ENCODE measurements around the gene PGAM2. TPM values are rescaled to one million over a fixed set of nuclear protein-coding genes. Genes with fewer than 3 reads are reported as not detected.

Gene PGAM2
- total RNA-seq, 1 experiment from 2014 or later, result 8.7 TPM

DNA sequence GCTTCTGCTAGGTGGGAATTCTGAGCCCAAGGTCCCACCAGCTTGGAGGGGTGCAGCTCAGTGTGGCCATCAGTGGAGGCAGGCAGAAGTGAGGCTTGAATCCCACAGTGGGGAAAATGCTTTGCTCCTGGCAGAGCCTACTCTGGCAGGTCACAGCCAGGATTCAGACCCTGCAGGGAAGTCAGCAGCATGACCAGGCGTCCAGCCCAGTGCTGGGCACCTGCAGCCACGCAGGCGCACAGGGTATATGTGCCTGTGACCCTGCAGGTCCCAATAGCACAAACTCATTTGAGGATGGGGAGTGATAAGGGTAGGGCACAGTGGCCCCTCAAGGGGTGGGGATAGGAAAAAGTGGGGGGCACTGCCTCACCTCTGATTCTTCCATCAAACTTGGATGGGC is 30.4 kb upstream of the PGAM2 start:
- Histone ChIP-seq H3K4me1 (ENCODE audit: insufficient read depth, low read length) (no peaks in the 10 kb centered on the region), H3T11ph (ENCODE audit: low read length) (no peak overlapping the region), H4K20me1 (ENCODE audit: control insufficient read depth, insufficient read depth, insufficient read length) (no peaks in the 10 kb centered on the region), H2AFZ (ENCODE audit: low read length) (no peak overlapping the region), H3K14ac (ENCODE audit: insufficient read depth, low read length) (no peak overlapping the region), H3K4ac (ENCODE audit: low read depth, low read length) (no peak overlapping the region), H3K9ac (ENCODE audit: extremely low read depth, insufficient read length, low read length) (no peak overlapping the region), H2BK15ac (ENCODE audit: low read depth, low read length) (no peak overlapping the region), H2AK5ac (ENCODE audit: insufficient read length, low read length) (no peak overlapping the region), H3K56ac (ENCODE audit: insufficient read length, low read depth, low read length) (no peak overlapping the region), H4K5ac (ENCODE audit: insufficient read length, low read depth, low read length) (no peak overlapping the region), H4K8ac (replicated peaks; ENCODE audit: insufficient read length, low read depth, low read length) (no peak overlapping the region), H3K23ac (ENCODE audit: insufficient read length, low read depth, low read length) (no peak overlapping the region), H3K79me1 (ENCODE audit: insufficient read depth, low read depth, low read length, poor library complexity, severe bottlenecking) (no peaks in the 10 kb centered on the region), H3K27ac (ENCODE audit: insufficient read length, low read depth, low read length) (no peak overlapping the region), H3K18ac (ENCODE audit: insufficient read length, low read depth, low read length) (no peak overlapping the region), H4K91ac (ENCODE audit: insufficient read length, low read depth, low read length) (no peak overlapping the region), H3K79me2 (ENCODE audit: insufficient read depth, low read length) (no peaks in the 10 kb centered on the region), H2BK5ac (ENCODE audit: insufficient read length, low read length) (no peak overlapping the region), H2BK12ac (ENCODE audit: insufficient read length, low read depth, low read length) (no peak overlapping the region), H3K9me3 (ENCODE audit: control insufficient read depth, low read depth, low read length) (no peaks in the 10 kb centered on the region), H3K4me2 (ENCODE audit: insufficient read depth, insufficient read length, low read length) (no peak overlapping the region), H3K23me2 (ENCODE audit: insufficient read length, low read depth, low read length, poor library complexity, severe bottlenecking) (no peaks in the 10 kb centered on the region), H3K27me3 (ENCODE audit: insufficient read depth, low read length) (no peaks in the 10 kb centered on the region), H2BK20ac (ENCODE audit: low read depth, low read length, poor library complexity, severe bottlenecking) (no peak overlapping the region), H2BK120ac (ENCODE audit: low read depth, low read length, poor library complexity, severe bottlenecking) (no peak overlapping the region)
- Mint-ChIP-seq H3K27me3 (ENCODE audit: low read depth) (peaks cover 30% of the 10 kb centered on the region), H3K36me3 (ENCODE audit: insufficient read depth in 1 of 3, low read depth in 3 of 3) (no peaks in the 10 kb centered on the region), H3K27ac (no peak overlapping the region), H3K4me3 (no peak overlapping the region), H3K4me1 (peaks cover 0 to 10% of the 10 kb centered on the region in 2 experiments; a peak in 2 of 4 replicates), H3K9me3 (no peaks in the 10 kb centered on the region; a peak in 1 of 5 replicates)
- no CpG with 5 or more reads among the region's 3 CpGs for WGBS (ENCODE audit: extremely low coverage, insufficient read length, low lambda C conversion rate)
- TF ChIP-seq, protein P1, sequence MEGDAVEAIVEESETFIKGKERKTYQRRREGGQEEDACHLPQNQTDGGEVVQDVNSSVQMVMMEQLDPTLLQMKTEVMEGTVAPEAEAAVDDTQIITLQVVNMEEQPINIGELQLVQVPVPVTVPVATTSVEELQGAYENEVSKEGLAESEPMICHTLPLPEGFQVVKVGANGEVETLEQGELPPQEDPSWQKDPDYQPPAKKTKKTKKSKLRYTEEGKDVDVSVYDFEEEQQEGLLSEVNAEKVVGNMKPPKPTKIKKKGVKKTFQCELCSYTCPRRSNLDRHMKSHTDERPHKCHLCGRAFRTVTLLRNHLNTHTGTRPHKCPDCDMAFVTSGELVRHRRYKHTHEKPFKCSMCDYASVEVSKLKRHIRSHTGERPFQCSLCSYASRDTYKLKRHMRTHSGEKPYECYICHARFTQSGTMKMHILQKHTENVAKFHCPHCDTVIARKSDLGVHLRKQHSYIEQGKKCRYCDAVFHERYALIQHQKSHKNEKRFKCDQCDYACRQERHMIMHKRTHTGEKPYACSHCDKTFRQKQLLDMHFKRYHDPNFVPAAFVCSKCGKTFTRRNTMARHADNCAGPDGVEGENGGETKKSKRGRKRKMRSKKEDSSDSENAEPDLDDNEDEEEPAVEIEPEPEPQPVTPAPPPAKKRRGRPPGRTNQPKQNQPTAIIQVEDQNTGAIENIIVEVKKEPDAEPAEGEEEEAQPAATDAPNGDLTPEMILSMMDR (conservative IDR thresholded peaks at IDR 0.05), result no peak
- DNase-seq, result no peak

Measured in H9 (cell line).